Peyer's patch (tissue), 4 donors: ENCODE measurements around the gene CRYGD.

Experiments used
- POLR2A ChIP-seq, 2 donors: fragments of 450-650 bp; IDR thresholded peaks; one replicate each; pipeline ENCODE4 v1.5.1; 2017; ENCODE audit warnings: antibody characterized with exemption in 2 of 2, mild to moderate bottlenecking in 2 of 2, moderate library complexity in 2 of 2
- TF ChIP-seq, protein P1 (sequence below), 6 experiments: fragments of 450-650 bp in 4 of 6; fragments of 200-600 bp in 2 of 6; sonication (generic) in 1 of 6; IDR thresholded peaks; one replicate each; pipeline ENCODE4 v1.5.1; 2017 to 2019; ENCODE audit warnings: antibody characterized with exemption in 6 of 6, mild to moderate bottlenecking in 3 of 6, moderate library complexity in 1 of 6

- TF ChIP-seq POLR2A (IDR thresholded peaks at IDR 0.05): no peak
- TF ChIP-seq, protein P1, sequence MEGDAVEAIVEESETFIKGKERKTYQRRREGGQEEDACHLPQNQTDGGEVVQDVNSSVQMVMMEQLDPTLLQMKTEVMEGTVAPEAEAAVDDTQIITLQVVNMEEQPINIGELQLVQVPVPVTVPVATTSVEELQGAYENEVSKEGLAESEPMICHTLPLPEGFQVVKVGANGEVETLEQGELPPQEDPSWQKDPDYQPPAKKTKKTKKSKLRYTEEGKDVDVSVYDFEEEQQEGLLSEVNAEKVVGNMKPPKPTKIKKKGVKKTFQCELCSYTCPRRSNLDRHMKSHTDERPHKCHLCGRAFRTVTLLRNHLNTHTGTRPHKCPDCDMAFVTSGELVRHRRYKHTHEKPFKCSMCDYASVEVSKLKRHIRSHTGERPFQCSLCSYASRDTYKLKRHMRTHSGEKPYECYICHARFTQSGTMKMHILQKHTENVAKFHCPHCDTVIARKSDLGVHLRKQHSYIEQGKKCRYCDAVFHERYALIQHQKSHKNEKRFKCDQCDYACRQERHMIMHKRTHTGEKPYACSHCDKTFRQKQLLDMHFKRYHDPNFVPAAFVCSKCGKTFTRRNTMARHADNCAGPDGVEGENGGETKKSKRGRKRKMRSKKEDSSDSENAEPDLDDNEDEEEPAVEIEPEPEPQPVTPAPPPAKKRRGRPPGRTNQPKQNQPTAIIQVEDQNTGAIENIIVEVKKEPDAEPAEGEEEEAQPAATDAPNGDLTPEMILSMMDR (IDR thresholded peaks at IDR 0.05): no peak
These were observed 24.4 kb downstream of the CRYGD start for GRCh38 chr2:208099682-208100470.
